Endodermal cell (in vitro differentiated cells): ENCODE data around the gene RGS7. TPM values are rescaled to one million over a fixed set of nuclear protein-coding genes. Genes with fewer than 3 reads are reported as not detected.
"Not testable (repeated sequence)": the region's sequence is repeated elsewhere in the genome, so short reads cannot be mapped to it uniquely, and the experiment has no call there.

Experiments used
- DNase-seq: peaks from one replicate; pipeline ENCODE4 v3.0.0-alpha.2; 2017
- H3K27ac ChIP-seq: 2 replicates; pipeline ENCODE4 v1.5.1; 2013; ENCODE audit warnings: mild to moderate bottlenecking, low read depth, low read length, moderate library complexity
- H3K27me3 ChIP-seq: 2 replicates; pipeline ENCODE4 v1.6.1; 2013; ENCODE audit warnings: mild to moderate bottlenecking, low read length, moderate library complexity; ENCODE audit not compliant: insufficient read depth, control insufficient read depth, poor library complexity, severe bottlenecking
- H3K36me3 ChIP-seq: 2 replicates; pipeline ENCODE4 v1.7.0; 2013; ENCODE audit warnings: mild to moderate bottlenecking, low read length, moderate library complexity; ENCODE audit not compliant: control insufficient read depth, insufficient read depth
- H3K4me1 ChIP-seq: one replicate; pipeline ENCODE4 v1.7.0; 2013; ENCODE audit warnings: low read length; ENCODE audit not compliant: control insufficient read depth, insufficient read depth
- H3K4me3 ChIP-seq: 2 replicates; pipeline ENCODE4 v1.5.1; 2013; ENCODE audit warnings: mild to moderate bottlenecking, low read length, moderate library complexity
- H3K9ac ChIP-seq: 2 replicates; pipeline ENCODE4 v1.6.1; 2013; ENCODE audit warnings: mild to moderate bottlenecking, low read length, moderate library complexity; ENCODE audit not compliant: poor library complexity, severe bottlenecking; ENCODE audit errors: extremely low read depth
- H3K9me3 ChIP-seq: 2 replicates; pipeline ENCODE4 v1.6.1; 2013; ENCODE audit warnings: mild to moderate bottlenecking, low read length, moderate library complexity; ENCODE audit not compliant: control insufficient read depth
- H3K27ac Mint-ChIP-seq: 2 replicates; pipeline ENCODE4 v1.8.0; 2020; ENCODE audit warnings: mixed read lengths
- H3K27me3 Mint-ChIP-seq: 2 replicates; pipeline ENCODE4 v1.8.0; 2021; ENCODE audit warnings: mild to moderate bottlenecking, mixed read lengths; ENCODE audit not compliant: insufficient read depth
- H3K36me3 Mint-ChIP-seq: 2 replicates; pipeline ENCODE4 v1.8.0; 2020; ENCODE audit warnings: low read depth, mixed read lengths
- H3K4me1 Mint-ChIP-seq: 2 replicates; pipeline ENCODE4 v1.8.0; 2020; ENCODE audit warnings: mixed read lengths
- H3K4me3 Mint-ChIP-seq: 2 replicates; pipeline ENCODE4 v1.8.0; 2020; ENCODE audit warnings: mild to moderate bottlenecking, moderate library complexity, mixed read lengths
- H3K9me3 Mint-ChIP-seq: 2 replicates; pipeline ENCODE4 v1.8.0; 2020; ENCODE audit warnings: mild to moderate bottlenecking, mixed read lengths
- CTCF ChIP-seq: fragments of 200-600 bp; sonication (generic); conservative IDR thresholded peaks from 2 replicates; pipeline ENCODE4 v1.5.0; 2021; ENCODE audit warnings: antibody characterized with exemption, mild to moderate bottlenecking
- WGBS, 2 experiments: methylation state at CpG; one replicate each; pipeline versions ENCODE4 v1.1.5 to v1.1.7; 2013; ENCODE audit warnings: missing lambda C conversion rate in 2 of 2, mixed read lengths in 1 of 2; ENCODE audit not compliant: insufficient coverage in 1 of 2, insufficient read length in 1 of 2; 5-methylcytosine and 5-hydroxymethylcytosine counted together
- total RNA-seq, 2 donors: library from RNA; stranded (reverse); fragmentation: NEBNext Ultra II Directional in 1 of 2; extraction: Animal tissue kit (Norgen Biotek cat#: 25700) in 1 of 2; gene quantifications; 2 replicates in 1 of 2; 3 replicates in 1 of 2; pipeline ENCODE4 v1.2.1, GENCODE V29; 2021

Gene RGS7
- total RNA-seq, 2 donors from 2014 or later = 1.0 to 1.1 TPM

DNA sequence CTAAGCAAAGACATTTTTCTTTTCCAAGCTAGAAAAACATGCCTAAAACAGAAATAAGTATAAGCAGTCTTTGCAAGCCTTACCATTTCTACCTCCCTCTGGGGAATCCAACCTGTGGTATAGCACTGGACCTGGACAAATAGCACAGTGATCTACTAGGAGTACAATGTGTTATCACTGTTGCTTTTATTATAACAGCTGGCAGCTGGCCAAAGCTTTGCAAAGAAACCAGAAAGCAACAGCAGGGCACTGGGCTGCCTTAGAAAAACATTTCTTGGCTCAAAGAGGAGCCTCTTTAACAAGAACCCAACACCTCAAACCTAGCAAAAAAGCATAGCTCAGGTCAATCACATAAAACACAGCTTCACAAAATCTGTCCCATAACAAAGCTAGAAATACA lies 450.5 kb downstream of the RGS7 start:
- no peak overlapping the region for H3K27ac Mint-ChIP-seq

DNA sequence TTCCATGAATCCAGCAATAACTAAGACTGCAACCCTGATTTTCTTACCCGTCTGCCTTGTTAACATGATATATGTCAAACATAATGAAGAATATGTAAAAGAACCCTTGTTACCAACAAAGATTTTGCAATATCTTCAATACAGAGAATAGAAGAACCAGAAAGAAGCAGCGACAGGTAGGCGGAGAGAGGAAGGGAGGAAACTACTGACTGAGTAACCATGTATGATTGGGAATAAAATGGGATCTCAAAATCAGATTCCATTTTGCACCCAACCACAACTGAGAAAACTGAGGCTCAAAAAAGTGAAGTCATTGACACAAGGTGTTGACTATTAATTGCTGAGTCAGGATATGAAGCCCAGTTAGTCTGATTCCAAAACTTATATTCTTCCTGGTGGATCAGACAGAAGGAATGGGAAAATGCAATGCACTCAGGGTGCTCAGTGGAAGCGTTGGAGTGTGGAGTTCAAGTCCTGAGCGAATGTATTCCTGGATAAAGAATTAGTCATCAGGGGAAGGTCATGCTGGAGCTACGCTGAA lies 451.7 kb downstream of the RGS7 start:
- Histone ChIP-seq H3K27ac (no peak overlapping the region), H3K4me3 (no peak overlapping the region), H3K9ac (no peak overlapping the region), H3K4me1 (no peaks in the 10 kb centered on the region), H3K27me3 (no peaks in the 10 kb centered on the region), H3K36me3 (no peaks in the 10 kb centered on the region), H3K9me3 (peaks cover 8% of the 10 kb centered on the region)
- Mint-ChIP-seq H3K9me3 (peaks cover 17% of the 10 kb centered on the region), H3K4me3 (no peak overlapping the region), H3K27me3 (no peaks in the 10 kb centered on the region), H3K36me3 (peaks cover 3% of the 10 kb centered on the region), H3K4me1 (no peaks in the 10 kb centered on the region), H3K27ac (no peak overlapping the region)
- WGBS, 2 experiments = 83 to 92% methylated on average over 1 to 6 of the region's 6 CpGs
- no peak for DNase-seq
- TF ChIP-seq CTCF = no peak

More for the DNA sequence above, 450.5 kb downstream of the RGS7 start:
- H3K4me1 ChIP-seq = no peaks in the 10 kb centered on the region
- no peaks in the 10 kb centered on the region for H3K36me3 ChIP-seq
- H3K4me1 Mint-ChIP-seq = no peaks in the 10 kb centered on the region
- no peak overlapping the region for H3K27ac ChIP-seq
- no peaks in the 10 kb centered on the region for H3K27me3 ChIP-seq
- no peak for DNase-seq
- H3K4me3 ChIP-seq = no peak overlapping the region
- no peaks in the 10 kb centered on the region for H3K27me3 Mint-ChIP-seq
- H3K36me3 Mint-ChIP-seq = peaks cover 2% of the 10 kb centered on the region
- no peak overlapping the region for H3K9ac ChIP-seq
- TF ChIP-seq CTCF = no peak
- H3K9me3 Mint-ChIP-seq = peaks cover 6% of the 10 kb centered on the region
- peaks cover 5% of the 10 kb centered on the region for H3K9me3 ChIP-seq
- no peak overlapping the region for H3K4me3 Mint-ChIP-seq

GRCh38 chr1:240895424-240895823 lies 461.6 kb downstream of the RGS7 start:
- H3K36me3 Mint-ChIP-seq, H3K4me1 ChIP-seq, DNase-seq, H3K27me3 ChIP-seq, H3K9me3 ChIP-seq, H3K27ac ChIP-seq, H3K4me3 ChIP-seq, H3K4me1 Mint-ChIP-seq, H3K36me3 ChIP-seq, H3K27me3 Mint-ChIP-seq, H3K27ac Mint-ChIP-seq, H3K9ac ChIP-seq, H3K4me3 Mint-ChIP-seq: not testable (repeated sequence)
- 87 to 90% methylated on average over 3 to 4 of the region's 4 CpGs for WGBS, 2 experiments
- H3K9me3 Mint-ChIP-seq = peaks cover 22% of the 10 kb centered on the region

DNA sequence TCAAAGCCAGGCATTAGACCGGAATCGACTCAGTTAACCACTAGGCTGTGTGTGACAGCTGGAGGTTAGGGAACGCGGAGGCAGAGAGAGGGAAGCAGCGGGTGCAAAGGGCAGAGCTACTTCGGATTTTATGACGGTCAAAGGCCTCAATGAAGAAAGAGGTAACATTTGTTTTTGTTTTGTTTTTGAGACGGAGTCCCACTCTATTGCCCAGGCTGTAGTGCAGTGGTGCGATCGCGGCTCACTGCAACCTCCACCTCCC lies 468.3 kb downstream of the RGS7 start:
- Histone ChIP-seq H3K4me3 (no peak overlapping the region), H3K4me1 (no peaks in the 10 kb centered on the region), H3K9me3 (no peaks in the 10 kb centered on the region), H3K9ac (no peak overlapping the region), H3K27me3 (no peaks in the 10 kb centered on the region), H3K27ac (no peak overlapping the region), H3K36me3 (no peaks in the 10 kb centered on the region)
- DNase-seq = no peak
- H3K27ac Mint-ChIP-seq = no peak overlapping the region
- peaks cover 1% of the 10 kb centered on the region for H3K4me1 Mint-ChIP-seq
- WGBS, 2 experiments = 96 to 98% methylated on average over 11 of the region's 11 CpGs
- H3K9me3 Mint-ChIP-seq = no peaks in the 10 kb centered on the region
- no peaks in the 10 kb centered on the region for H3K27me3 Mint-ChIP-seq
- H3K36me3 Mint-ChIP-seq = no peaks in the 10 kb centered on the region
- H3K4me3 Mint-ChIP-seq = no peak overlapping the region
- no peak for TF ChIP-seq CTCF
